IMR-90 (cell line): Measurements from ENCODE around the gene CIBAR2. TPM values are rescaled to one million over a fixed set of nuclear protein-coding genes. Genes with fewer than 3 reads are reported as not detected.

ENCODE experiments used
- ATAC-seq: fragments of 200-7000 bp; cut with Tn5 transposase; 2 replicates; pipeline ENCODE4 v1.9.1; 2020; ENCODE audit warnings: low read depth, mild to moderate bottlenecking, moderate library complexity
- BruUV-seq: library from RNA; stranded (reverse); fragments of 400-500 nt; replicated peaks from 2 replicates; lab custom pipeline; 2021; lab: Mats Ljungman, UMichigan
- CTCF ChIA-PET: fragments of 300-600 bp; formaldehyde crosslinking; extraction: SDS; loops from one replicate; lab custom pipeline; 2021; ENCODE audit warnings: antibody characterized with exemption; lab: Yijun Ruan, JAX
- POLR2A ChIA-PET: fragments of 300-600 bp; sonication (Branson Sonifier 250); formaldehyde crosslinking; loops from one replicate; lab custom pipeline; 2022; ENCODE audit warnings: antibody characterized with exemption; ENCODE audit not compliant: unreplicated experiment; lab: Charles Lee
- DNase-seq: peaks from one replicate; pipeline ENCODE4 v3.0.0; 2013
- H2AFZ ChIP-seq: replicated peaks from 2 replicates; pipeline ENCODE3; 2013; ENCODE audit warnings: low read length, mild to moderate bottlenecking; ENCODE audit not compliant: poor library complexity
- H2AK5ac ChIP-seq: 2 replicates; pipeline ENCODE4 v1.6.1; 2013; ENCODE audit warnings: low read depth, low read length, inconsistent platforms
- H2AK9ac ChIP-seq: replicated peaks from 2 replicates; pipeline ENCODE3; 2013; ENCODE audit warnings: mild to moderate bottlenecking, low read depth, low read length, moderate library complexity; ENCODE audit not compliant: poor library complexity
- H2BK120ac ChIP-seq: 2 replicates; pipeline ENCODE4 v1.6.1; 2013; ENCODE audit warnings: low read depth, low read length, inconsistent platforms
- H2BK15ac ChIP-seq: 3 replicates; pipeline ENCODE4 v1.6.1; 2013; ENCODE audit warnings: low read depth, low read length, inconsistent platforms
- H2BK20ac ChIP-seq: 2 replicates; pipeline ENCODE4 v1.6.1; 2013; ENCODE audit warnings: low read depth, mild to moderate bottlenecking, inconsistent platforms, low read length, moderate library complexity
- H2BK5ac ChIP-seq: 2 replicates; pipeline ENCODE4 v1.6.1; 2013; ENCODE audit warnings: mild to moderate bottlenecking, low read depth, low read length, inconsistent platforms; ENCODE audit not compliant: poor library complexity, severe bottlenecking
- H3K14ac ChIP-seq: replicated peaks from 2 replicates; pipeline ENCODE4 v1.6.1; 2013; ENCODE audit warnings: low read depth, low read length, inconsistent platforms
- H3K18ac ChIP-seq: 2 replicates; pipeline ENCODE4 v1.6.1; 2013; ENCODE audit warnings: low read depth, low read length, control low read depth
- H3K23ac ChIP-seq: 2 replicates; pipeline ENCODE4 v1.6.1; 2013; ENCODE audit warnings: low read depth, low read length, inconsistent platforms
- H3K27ac ChIP-seq: 2 replicates; pipeline ENCODE4 v1.5.1; 2013; ENCODE audit warnings: mild to moderate bottlenecking, control low read depth, low read length; ENCODE audit not compliant: insufficient read depth
- H3K27me3 ChIP-seq: 2 replicates; pipeline ENCODE4 v1.6.1; 2013; ENCODE audit warnings: low read length; ENCODE audit not compliant: control insufficient read depth, insufficient read depth
- H3K36me3 ChIP-seq: 2 replicates; pipeline ENCODE4 v1.6.1; 2013; ENCODE audit warnings: low read length, mixed read lengths; ENCODE audit not compliant: control insufficient read depth, insufficient read depth
- H3K4ac ChIP-seq: 2 replicates; pipeline ENCODE4 v1.6.1; 2013; ENCODE audit warnings: low read depth, low read length, inconsistent platforms
- H3K4me1 ChIP-seq: 2 replicates; pipeline ENCODE4 v1.6.1; 2013; ENCODE audit warnings: low read length, mixed read lengths; ENCODE audit not compliant: control insufficient read depth, insufficient read depth
- H3K4me2 ChIP-seq: 2 replicates; pipeline ENCODE4 v1.6.1; 2013; ENCODE audit warnings: low read depth, mild to moderate bottlenecking, control low read depth, low read length, moderate library complexity
- H3K4me3 ChIP-seq: 2 replicates; pipeline ENCODE4 v1.5.1; 2013; ENCODE audit warnings: low read depth, mild to moderate bottlenecking, control low read depth, low read length, moderate library complexity; ENCODE audit not compliant: insufficient read depth
- H3K56ac ChIP-seq: 2 replicates; pipeline ENCODE4 v1.6.1; 2013; ENCODE audit warnings: low read length, inconsistent platforms; ENCODE audit not compliant: insufficient read depth; ENCODE audit errors: extremely low read depth
- H3K79me1 ChIP-seq, 2 experiments: 2 replicates each; pipeline ENCODE4 v1.6.1; 2013; ENCODE audit warnings: low read length in 2 of 2, inconsistent platforms in 1 of 2, low read depth in 1 of 2
- H3K9ac ChIP-seq: 2 replicates; pipeline ENCODE4 v1.6.1; 2013; ENCODE audit warnings: low read depth, low read length, control low read depth
- H3K9me1 ChIP-seq: 2 replicates; pipeline ENCODE4 v1.6.1; 2013; ENCODE audit warnings: low read length, inconsistent platforms; ENCODE audit not compliant: insufficient read depth
- H3K9me3 ChIP-seq: 2 replicates; pipeline ENCODE4 v1.6.1; 2013; ENCODE audit warnings: low read length; ENCODE audit not compliant: control insufficient read depth, insufficient read depth
- H4K20me1 ChIP-seq: 2 replicates; pipeline ENCODE4 v1.6.1; 2013; ENCODE audit warnings: low read length, inconsistent platforms; ENCODE audit not compliant: insufficient read depth
- H4K5ac ChIP-seq: 2 replicates; pipeline ENCODE4 v1.6.1; 2013; ENCODE audit warnings: mild to moderate bottlenecking, low read depth, low read length, control low read depth
- H4K8ac ChIP-seq, 2 experiments: 2 replicates each; pipeline ENCODE4 v1.6.1; 2013; ENCODE audit warnings: low read depth in 2 of 2, low read length in 2 of 2, control low read depth in 1 of 2, inconsistent platforms in 1 of 2
- H4K91ac ChIP-seq: 2 replicates; pipeline ENCODE4 v1.6.1; 2013; ENCODE audit warnings: low read depth, low read length, inconsistent platforms; ENCODE audit not compliant: insufficient read depth
- MXI1 ChIP-seq: IDR thresholded peaks from 2 replicates; pipeline ENCODE4 v1.6.1; 2012; ENCODE audit warnings: low read depth, mild to moderate bottlenecking, low read length, moderate library complexity, borderline replicate concordance
- WGBS, 2 experiments: methylation state at CpG; one replicate each; pipeline versions ENCODE4 v1.1.5 to v1.1.7; 2013; ENCODE audit warnings: missing lambda C conversion rate in 2 of 2; ENCODE audit not compliant: insufficient read length in 1 of 2; ENCODE audit errors: extremely low coverage in 2 of 2; 5-methylcytosine and 5-hydroxymethylcytosine counted together
- dilution Hi-C: fragments of 300-500 bp; cut with HindIII; formaldehyde crosslinking; loops from one replicate; pipeline ENCODE4 v1.14.3; 2018; ENCODE audit warnings: low sequenced_read_pairs; ENCODE audit not compliant: unreplicated experiment
- in situ Hi-C: fragments of 300-500 bp; cut with MboI; formaldehyde crosslinking; loops from 3 replicates; pipeline ENCODE4 v1.14.3; 2019; ENCODE audit warnings: low sequenced_read_pairs, inconsistent platforms, mixed read lengths
- intact Hi-C: fragments of 100-400 bp; cut with micrococcal nuclease; formaldehyde crosslinking; loops from 2 replicates; pipeline ENCODE4 v1.10.0; 2022
- polyA plus RNA-seq, 3 experiments: library from polyadenylated mRNA; depleted of rRNA; stranded (reverse); fragments of >200 nt; gene quantifications; 2 replicates each; pipeline ENCODE4 v1.2.3, GENCODE V29; 2012; ENCODE audit warnings: low replicate concordance in 1 of 3
- total RNA-seq: library from RNA; depleted of rRNA; stranded (reverse); fragments of >200 nt; gene quantifications from 2 replicates; pipeline ENCODE4 v1.2.3, GENCODE V29; 2012
- TF ChIP-seq, protein P1 (sequence below): fragments of 150-350 bp; IDR thresholded peaks from 2 replicates; pipeline ENCODE4 v1.6.1; 2017; ENCODE audit warnings: mild to moderate bottlenecking, antibody characterized with exemption, low read length, low read depth

The CIBAR2 gene
- total and polyA plus RNA-seq, 2 of the 4 experiments (the other 2 are of a cell fraction): 0.18 to 0.24 TPM

DNA sequence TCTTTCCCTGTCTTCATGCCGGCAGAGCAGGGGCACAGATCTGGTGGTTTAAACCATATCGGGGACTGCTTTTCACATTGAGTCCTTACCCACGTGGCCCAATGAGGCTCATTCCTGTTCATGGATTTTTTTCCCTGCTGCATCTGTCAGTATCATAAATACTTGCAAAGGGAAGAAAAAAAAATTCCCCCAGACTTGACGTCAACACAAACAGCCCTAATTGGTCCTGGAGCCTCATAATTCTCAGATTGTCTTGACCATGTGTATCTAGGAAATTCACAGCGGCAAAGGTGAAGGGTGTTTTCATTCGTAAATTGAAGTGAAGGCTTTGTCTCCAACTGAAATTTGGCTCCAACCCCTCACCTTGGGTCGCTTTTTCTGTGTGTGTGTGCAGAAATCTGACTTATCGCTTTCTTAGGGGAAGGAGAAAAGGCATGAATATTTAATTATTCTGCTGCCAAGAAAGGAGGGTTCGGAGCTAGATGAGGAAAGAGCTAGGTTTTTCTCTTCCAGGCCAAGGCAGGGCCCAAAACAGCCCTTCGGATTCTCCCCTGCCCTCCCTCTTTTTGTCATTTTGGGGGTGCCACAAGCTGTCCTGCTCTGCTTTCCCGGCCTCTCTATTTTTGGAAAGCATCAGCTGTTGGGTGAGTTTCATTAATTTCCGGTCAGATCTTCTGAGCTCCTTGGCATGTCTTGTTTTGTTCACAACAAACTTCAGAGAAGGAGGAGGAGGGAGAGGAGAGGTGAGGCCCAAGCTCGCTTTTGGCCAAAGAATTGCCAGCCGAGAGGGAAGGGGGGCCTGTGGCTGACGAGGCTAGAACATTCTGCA is 17.8 kb upstream of the CIBAR2 start:
- Histone ChIP-seq H3K9ac (peak overlapping the region; percentile 40; the same call in 1 of the 2 replicates), H2AFZ (peak overlapping the region; percentile 84), H4K20me1 (no peaks in the 10 kb centered on the region), H3K79me1 (no peaks in the 10 kb centered on the region), H2AK5ac (peak overlapping the region; percentile 62), H3K9me3 (no peaks in the 10 kb centered on the region), H3K4ac (peak overlapping the region; percentile 51), H2BK20ac (peak overlapping the region; percentile 67), H3K9me1 (peaks cover 19% of the 10 kb centered on the region; the same call in 1 of the 2 replicates), H4K8ac (peak overlapping the region; percentile 60 to 71), H2BK120ac (peak overlapping the region; percentile 81), H3K4me3 (no peak overlapping the region), H3K27me3 (no peaks in the 10 kb centered on the region), H3K36me3 (no peaks in the 10 kb centered on the region), H3K18ac (peak overlapping the region; percentile 40), H3K4me2 (no peak overlapping the region), H3K23ac (peak overlapping the region; percentile 21), H2AK9ac (peak overlapping the region; percentile 73), H2BK15ac (peak overlapping the region; percentile 23; the same call in 2 of the 3 replicates), H4K5ac (peak overlapping the region; percentile 51), H3K4me1 (peaks cover 22% of the 10 kb centered on the region), H3K27ac (peak overlapping the region; percentile 59), H2BK5ac (peak overlapping the region; percentile 18), H3K56ac (peak overlapping the region; percentile 49), H4K91ac (peak overlapping the region; percentile 78), H3K14ac (peak overlapping the region; percentile 14)
- peak; percentile 68 for DNase-seq
- dilution Hi-C loops (no loop called here), in situ Hi-C loops (no loop called here), intact Hi-C loops (no loop called here)
- WGBS, 2 experiments: 30% methylated on average over 3 of the region's 15 CpGs; no CpG with 5 or more reads in 1 of the 2 experiments
- no peak for TF ChIP-seq MXI1
- TF ChIP-seq, protein P1, sequence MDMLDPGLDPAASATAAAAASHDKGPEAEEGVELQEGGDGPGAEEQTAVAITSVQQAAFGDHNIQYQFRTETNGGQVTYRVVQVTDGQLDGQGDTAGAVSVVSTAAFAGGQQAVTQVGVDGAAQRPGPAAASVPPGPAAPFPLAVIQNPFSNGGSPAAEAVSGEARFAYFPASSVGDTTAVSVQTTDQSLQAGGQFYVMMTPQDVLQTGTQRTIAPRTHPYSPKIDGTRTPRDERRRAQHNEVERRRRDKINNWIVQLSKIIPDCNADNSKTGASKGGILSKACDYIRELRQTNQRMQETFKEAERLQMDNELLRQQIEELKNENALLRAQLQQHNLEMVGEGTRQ: peak; percentile 61
- ATAC-seq: 0 out of 2 replicates have a peak, but pooled peaks have one; percentile 3
- no TSS peak for BruUV-seq
- CTCF ChIA-PET: interaction anchor here (1.0 kb wide), 1 partner anchor 15 kb away, joined by 5 read pairs; no protein-coding TSS in a partner anchor
- POLR2A ChIA-PET: no interaction called here
